Activated CD4-positive, alpha-beta T cell treated with anti-CD3 and anti-CD28 coated beads, Interleukin-10, Interleukin-2, amounts not matched to agents 100 ng/mL and 50 ng/mL, durations not matched to agents 16 hours and 8 hours (primary cell): ENCODE data around the gene RFX2.
"Not testable (repeated sequence)": the region's sequence is repeated elsewhere in the genome, so short reads cannot be mapped to it uniquely, and the experiment has no call there.

Experiments
- DNase-seq: peaks from one replicate; pipeline ENCODE4 v3.0.0-alpha.2; 2020

The RFX2 gene

DNA sequence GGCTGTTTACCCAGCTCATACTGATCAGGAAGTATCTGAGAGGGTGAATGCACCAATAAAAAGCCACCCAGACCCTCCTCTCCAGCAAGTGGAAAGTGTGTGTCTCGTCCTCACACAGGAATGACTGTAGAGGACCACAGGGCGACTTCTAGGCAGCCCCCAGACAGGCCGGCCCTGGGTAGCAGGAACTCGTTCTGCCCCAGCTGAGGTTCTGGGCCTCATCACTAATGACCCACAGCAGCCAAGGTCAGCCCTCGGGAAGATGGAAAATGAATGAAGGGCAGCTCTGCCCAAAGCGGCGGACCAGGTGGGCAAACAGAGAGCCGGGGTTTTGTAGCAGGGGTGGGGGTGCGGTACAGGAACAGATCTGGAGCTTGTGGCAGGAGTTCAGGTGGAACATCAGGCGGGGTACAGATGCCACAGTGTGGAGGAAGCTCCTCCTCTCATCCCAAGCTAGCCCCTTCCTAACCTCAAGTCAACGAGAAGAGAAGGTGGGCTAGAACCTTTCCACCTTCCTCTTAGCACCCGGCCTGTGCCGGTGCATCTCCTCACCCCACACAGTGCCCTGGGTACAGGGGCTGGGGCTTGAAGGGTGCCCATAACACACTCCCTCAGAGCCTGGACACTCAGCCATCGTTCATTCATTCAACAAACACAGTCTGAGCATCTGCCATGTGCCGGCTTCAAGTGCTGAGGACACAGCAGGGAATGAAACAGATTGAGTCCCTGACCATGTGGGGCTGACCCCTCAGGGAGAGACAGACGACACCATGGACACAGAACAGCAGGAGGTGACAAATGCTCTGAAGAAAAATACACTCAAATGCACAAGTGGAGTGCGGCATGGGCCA, 36.2 kb downstream of the RFX2 start:
- DNase-seq = no peak

DNA sequence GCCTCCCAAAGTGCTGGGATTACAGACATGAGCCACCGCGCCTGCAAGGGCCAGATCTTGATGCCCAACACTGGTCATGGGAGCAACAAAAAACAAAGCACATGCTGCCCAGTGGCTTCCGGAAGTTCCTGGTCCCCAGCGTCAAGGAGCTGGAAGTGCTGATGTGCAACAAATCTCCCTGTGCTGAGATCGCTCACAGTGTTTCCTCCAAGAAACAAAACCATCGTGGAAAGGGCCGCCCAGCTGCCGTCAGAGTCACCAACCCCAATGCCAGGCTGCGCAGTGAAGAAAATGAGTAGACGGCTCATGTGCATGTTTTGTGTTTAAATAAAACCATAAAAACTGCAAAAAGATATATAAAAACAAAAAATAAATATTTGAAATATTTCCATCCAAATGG, 37.1 kb downstream of the RFX2 start:
- not testable (repeated sequence) for DNase-seq

DNA sequence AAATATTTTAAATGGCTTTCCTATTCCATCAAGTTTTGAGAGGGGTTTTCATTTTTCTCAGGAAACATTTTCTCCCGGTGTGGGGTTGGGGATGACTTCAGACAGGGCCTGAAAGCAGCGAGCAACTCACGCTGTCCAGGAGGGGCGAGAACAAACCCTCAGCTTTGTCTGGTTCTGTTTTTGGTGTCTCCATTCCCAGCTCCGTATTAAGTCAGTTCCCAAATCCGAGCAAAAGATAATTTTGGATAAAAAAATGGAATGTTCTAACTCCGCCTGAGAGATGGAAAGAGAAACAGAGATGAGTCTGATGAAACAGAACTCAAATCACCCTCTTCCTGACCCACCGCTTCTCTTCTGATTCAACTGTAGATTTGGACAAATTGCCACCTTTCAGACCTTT, 38.4 kb downstream of the RFX2 start:
- no peak for DNase-seq

DNA sequence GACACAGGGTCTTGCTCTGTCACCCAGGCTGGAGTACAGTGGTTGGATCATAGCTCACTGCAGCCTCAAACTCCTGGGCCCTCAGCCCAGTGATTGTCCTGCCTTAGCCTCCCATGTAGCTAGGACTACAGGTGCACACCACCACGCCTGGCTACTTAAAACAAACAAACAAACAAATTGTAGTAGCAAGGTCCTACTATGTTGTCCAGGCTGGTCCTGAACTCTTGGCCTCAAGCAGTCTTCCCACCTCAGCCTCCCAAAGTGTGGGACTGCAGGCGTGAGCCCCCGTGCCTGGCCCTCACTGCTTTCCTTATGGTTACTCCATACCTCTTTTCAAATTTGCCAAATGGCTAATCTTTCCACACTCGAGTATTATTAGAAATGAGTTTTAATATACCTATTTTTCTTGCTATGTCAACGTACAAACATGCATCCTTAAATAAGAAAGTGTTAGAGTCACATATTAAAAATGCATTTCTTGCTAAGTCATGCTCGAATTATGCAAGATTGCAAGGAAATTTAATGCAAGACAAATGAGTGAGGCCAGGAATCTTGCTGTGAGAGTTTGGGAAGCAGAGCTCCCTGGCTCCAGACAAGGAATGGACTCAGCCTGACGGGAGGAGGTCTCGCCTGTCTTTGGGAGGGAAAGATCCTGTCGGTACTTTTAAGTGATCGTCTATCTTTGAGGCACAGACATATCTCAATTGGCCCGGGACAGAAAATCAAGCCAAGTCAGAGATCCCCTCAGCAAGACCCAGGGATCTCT, 39.4 kb downstream of the RFX2 start:
- no peak for DNase-seq

DNA sequence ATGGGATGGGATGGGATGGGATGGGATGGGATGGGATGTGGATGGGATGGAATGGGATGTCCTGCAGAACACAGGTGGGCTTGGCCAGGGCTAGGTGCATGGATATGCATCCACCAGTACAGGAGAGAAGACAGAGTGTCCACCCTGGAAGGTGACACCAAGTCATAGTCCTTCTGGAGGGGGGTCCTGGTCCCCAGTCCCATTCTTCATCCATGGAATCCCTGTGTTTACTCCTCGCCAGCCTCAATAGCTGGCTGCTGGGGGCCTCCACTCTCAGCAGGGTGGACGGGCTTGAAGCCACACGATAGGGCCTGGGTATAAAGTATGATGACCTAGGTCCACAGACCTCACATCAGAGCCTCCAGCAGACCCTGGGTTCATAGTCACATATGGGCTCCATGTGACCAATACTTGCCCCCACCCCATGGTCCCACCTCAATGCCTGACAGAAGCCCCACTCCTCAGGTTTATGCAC, 40.1 kb downstream of the RFX2 start:
- no peak for DNase-seq

DNA sequence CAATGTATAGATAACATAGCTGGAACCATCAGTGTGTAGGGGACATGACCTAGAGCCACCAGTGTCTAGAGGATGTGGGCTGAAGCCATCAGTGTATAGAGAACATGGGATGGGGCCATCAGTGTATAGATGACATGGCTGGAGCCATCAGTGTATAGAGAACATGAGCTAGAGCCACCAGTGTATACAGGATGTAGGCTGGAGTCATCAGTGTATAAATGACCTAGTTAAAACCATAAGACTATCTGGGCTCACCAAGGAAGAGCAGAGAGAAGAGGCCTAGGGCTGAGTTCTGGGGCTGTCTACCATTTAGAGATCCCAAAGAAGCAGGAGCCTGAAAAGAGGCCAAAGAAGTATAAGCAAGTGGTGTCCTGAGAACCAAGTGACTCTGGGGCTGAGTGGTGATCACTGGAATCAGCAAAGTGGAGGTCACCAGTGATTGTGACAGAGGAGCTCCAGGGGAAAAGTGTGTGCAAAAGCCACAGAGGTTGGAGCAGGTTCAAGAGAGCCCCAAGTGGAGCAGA, 41.0 kb downstream of the RFX2 start:
- no peak for DNase-seq

DNA sequence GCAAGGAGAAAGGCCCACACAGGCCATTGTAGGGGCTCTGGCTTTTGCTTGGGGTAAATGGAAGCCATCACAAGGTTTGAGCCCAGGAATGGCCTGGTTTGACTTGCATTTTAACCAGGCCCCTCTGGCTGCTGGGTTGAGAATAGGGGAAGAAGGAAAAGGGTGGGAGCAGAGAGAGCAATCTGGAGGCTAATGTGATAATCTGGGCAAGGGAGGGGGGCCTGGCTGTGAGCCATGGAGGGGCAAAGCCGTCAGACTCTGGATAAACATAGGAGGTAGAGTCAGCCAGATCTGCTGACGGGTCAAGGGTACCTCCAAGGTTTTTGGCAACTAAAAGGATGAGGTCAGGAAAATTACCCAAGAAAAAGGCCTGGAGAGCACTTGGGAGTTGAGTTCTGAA, 41.6 kb downstream of the RFX2 start:
- no peak for DNase-seq

DNA sequence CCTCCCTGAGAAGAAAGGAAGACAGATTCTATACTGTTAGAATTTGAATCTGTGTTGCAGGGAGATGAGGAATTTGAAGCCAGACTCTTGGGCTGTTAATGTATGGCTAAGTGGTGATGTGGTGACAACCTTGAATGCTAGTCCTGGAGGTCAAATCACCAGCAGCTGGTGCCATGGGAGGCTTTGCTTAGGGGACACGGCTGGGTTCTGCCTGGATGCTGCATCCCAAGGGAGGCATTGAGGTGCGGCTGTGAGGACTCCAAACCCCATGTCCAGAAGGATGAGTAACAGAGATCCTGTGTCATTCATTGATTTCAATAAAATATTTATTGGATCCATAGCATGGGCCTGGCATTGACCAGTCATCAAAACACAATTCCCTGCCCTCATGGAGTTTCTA, 42.3 kb downstream of the RFX2 start:
- DNase-seq = no peak

DNA sequence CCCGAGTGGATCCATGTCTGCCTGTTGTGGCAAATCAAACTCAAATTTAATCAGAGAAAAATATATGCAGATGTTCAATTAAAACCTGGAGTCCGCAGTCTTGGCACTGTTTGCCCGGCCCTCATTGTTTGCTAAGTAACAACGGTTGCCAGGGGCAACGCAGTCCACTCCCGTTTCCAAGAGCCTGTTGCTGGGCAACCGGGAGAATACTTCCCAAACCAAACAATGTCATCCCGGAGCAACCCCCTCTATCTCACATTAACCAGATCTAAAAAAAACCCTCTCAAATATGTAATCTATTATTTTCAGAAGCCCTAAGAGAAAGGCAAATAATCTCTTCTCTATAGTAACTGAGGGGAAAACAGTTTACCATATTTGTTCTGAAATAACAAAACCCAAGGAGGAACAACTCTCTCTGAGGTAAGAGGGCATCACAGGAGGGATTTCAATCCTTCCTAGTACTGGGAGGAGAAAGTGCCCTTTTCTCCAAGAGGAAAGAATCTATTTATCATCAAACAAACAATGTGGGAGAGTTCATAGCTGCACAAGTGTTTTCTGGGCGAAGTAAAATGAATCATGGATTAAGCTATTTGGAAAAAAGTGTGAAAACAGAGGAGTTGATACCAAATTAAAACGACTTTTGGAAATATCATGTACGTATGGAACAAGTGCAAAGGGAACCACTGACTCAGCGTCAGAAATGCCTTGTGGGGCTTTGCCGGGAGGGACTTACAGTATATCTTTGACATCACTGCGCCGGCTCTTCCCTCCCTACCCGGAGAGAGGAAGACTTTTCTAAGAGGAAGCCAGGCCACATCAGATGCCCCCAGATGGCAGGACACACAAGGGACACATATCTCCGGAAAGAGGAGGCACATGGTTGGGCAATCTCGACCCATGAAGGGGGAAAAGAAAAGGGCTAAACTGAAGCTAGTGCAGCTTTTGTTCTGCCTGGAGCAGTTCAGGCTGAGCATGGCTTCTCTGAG, 43.3 kb downstream of the RFX2 start:
- no peak for DNase-seq

DNA sequence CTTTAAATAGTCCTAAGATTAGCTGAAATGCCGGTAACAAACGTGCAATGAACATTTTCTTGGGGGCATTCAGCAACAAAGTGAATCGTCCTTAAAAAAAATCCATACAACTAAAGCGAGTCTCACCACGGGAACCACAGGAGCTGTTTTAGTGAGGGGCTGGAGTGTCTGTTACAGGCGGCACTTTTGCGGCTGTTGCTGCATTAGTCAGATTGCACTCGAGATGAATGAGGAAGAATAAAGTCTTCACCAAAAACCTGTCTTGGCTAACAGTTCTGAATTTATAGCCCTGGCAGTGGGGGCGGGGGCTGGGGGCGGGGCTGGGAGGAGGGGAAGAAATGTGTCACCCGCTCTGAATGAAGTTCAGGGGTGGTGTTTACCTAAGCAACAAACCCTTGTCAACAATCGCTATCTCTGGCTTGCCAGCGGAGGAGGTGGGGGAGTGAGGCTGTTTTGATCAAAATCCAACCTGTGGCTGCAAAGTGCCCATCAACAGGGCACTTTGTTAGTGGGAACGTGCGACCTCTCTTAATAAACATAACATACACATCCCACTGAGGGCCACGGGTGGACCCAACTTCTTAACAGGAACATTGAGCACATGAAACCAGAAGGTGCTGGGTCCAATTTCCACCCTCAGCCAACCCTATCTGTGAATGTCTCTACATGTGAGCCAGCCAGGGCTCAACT, 44.5 kb downstream of the RFX2 start:
- DNase-seq = peak; percentile 62

DNA sequence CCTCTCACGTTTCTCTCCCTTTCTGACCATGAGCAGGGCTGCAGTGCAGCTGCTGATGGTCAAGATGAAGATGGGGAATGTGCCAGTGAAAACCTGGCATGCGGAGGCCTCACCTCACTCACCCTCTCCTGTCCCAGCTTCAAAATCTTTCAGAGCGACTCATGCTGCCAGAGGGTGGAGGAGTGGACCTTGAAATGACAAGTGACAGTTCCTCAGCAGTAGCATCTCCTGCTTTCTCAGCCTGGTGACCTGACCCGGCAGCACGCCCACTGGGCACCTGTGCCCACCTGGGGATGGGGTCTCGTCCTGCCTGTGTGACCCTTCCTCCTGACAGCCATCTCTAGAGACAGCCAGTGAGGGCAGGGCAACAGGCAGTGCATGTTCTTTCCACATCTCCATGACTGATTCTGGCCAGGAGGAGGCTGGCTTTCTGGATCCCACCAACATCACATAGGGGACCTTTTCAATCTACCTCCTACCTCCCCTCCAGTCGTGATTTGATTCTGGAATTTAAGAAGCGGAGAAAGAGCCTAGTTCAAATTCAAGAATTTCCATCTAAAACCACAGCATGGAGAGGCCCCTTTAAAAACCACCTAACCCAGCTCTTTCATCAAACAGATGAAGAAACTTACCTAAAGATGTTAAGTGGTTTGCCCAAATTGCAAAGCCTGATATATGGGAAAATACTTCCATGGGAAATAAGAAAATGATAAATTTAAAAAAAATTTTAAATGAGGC, 45.8 kb downstream of the RFX2 start:
- DNase-seq = no peak

DNA sequence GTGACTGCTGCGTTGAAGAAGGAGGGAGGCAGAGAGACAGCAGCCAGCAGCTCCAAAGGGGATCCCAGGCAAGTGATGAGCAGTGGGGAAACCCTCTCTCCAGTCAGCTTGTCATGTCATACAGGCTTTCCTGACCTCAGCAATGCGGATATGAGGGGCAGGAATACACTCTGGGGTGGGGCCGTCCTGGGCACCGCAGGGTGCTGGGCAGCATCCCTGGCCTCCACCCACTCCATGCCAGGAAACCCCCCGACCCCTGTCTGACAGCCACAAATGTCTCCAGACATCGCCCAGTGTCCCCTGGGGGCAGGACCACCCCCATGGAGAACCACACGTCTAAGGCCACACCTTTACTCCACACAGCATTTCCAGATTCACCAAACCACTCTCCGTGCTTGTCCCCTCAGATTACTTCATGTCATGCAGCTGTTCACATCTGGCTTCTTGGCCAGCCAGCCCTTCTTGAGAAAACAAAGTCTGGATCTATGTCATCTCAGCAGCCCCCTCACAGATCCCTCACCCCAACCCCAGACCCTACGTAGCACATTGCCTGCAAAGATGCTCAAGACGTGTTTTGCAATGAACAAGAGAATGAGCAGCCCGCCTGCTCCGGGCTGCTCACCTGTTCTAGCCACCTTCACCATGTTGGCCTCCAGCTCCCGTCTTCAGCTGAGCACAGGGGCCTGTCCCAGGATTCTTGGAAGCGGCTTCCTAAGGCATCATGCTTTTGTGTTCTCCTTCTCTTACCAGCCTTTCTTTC, 46.5 kb downstream of the RFX2 start:
- no peak for DNase-seq

DNA sequence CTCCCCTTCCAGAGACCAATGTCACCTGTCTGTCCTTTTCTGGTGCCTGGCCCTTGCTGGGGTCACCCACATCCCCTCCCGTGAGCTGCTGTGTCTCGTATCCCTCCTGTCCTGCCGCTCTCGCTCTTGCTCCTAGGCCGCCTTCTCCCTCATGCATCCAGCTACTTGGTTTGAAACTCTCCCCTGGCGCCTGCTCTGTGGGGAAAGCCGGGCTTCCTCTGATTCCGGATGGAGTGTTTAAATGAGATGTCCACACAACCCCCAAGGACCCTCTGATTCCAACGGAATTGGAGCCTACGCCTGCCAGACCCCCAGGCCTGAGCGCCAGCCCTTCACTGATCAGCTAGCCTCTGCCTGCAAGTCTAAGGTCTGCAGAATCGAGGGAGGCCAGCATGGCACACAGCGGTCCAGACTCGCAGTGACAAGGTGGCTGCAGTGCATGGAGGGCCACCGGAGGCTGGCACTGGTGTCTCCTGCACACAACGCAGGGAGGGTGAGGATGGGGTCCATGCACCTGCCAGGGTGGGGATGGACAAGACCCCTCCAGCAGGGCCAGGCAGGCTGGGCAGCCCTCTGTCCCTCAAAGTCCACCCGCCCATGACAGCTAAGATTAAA, 47.2 kb downstream of the RFX2 start:
- no peak for DNase-seq

DNA sequence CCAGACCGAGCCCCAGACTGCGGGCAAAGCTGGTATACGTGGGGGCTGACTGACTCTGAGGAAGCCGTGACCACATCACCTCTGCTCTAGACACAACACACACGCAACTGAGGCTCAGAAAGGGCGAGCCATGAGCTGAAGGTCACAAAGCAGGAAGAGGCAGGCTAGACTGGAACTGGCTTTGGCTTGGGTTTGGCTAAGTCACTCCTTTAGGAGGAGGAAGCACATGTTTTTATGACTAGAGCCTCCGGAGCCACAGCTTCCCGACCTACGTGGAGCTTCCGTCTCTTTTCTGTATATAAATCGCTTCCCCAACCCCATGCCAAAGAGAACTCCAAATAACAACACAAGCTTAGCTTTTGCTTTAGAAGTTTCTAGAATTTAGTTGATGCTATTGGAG, 48.0 kb downstream of the RFX2 start:
- peak; percentile 52 for DNase-seq

DNA sequence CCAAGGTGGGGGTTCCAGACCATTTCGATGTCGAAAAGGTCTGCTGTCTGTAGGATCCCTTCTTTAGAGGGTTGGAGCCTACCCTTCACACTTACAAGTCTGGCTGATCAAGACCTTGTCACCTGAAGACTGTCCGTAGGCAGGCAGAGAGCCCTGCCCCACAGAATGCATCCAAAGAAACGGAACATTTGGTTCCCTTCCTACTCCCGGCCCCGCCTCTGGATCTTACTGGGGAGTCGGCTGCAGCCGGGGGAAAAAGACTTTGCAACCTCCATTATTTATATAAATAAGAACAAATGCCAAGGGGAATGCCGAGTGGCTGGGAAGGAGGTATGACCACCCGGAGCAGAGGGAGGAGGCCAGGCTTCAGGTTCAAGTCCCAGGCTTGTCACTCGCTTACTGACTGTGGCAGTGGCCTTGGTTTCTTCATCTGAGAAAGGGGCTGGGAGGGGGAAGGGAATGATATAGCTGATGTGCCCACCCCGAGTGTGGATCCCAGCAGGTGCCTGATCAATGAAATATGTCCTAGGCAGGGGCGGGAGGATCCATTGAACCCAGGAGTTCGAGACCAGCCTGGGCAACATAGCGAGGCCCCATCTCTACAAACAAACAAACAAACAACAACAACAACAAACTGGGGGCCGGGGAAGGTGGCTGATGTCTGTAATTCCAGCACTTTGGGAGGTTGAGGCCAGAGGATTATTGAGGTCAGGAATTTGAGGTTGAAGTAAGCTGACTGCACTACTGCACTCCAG, 48.7 kb downstream of the RFX2 start:
- no peak for DNase-seq

DNA sequence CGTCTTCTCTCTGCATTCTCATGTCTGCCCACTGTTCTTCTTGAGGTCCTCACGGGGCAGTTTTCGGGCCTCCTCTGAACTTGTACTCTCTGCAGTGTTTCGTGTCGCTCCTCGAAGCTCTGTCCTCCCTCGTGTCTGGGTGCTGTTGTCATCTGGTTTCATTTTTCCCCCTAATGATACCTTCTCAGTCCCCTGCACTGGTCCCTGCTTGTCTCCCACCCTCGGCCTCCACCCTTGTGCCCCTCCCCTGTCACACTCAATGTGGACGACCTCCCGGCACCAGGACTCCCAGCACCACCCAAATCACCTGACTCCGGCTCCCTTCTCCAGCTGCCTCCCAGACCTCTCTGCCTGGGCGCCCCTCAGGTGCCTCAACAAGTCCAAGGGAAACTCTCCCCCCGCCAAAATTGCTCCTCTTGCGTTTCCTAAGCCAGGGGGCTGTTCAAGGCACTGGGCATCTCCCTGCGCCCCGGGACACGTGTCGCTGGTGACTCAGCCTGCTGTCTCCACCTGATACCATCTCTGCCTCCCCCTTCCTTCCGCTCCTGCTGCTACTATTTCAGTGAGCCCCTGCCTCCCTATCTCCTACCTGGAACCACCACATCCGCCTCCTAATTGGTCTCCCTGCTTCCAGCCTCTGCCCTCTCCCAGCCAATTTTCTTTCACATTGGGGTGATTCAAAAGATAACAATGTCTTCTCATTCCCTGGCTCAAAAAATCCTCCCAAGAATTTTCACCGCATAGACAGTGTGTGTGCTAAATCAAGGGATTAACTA, 49.5 kb downstream of the RFX2 start:
- DNase-seq = peak; percentile 53

DNA sequence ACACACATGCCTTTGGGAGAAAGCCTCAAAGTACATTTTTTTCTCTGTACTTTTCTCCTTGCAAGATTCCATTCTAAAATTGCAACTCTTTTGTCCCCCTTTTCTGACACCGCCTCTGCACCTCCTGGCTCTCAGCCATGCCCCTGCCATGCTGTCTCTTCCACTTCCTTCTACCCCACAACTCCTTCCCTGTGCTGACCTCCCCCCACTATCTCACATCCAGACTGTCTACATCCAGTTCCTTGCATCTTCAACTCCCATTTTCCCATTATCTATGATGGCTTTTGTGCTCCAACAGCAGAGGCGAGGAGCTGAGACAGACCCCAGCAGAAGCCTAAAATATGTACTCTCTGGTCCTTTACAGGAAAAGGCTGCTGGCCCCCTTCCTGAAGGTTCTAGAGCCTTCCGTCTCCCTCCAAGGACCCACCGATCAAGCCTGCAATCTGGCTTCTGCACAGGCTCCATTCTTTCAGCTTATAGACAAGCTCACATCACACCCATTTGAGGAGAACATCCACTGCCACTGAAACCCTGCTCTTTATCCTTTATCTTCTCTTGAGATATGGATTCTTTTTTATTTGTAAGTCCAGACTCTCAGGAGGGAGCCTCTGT, 50.2 kb downstream of the RFX2 start:
- no peak for DNase-seq

DNA sequence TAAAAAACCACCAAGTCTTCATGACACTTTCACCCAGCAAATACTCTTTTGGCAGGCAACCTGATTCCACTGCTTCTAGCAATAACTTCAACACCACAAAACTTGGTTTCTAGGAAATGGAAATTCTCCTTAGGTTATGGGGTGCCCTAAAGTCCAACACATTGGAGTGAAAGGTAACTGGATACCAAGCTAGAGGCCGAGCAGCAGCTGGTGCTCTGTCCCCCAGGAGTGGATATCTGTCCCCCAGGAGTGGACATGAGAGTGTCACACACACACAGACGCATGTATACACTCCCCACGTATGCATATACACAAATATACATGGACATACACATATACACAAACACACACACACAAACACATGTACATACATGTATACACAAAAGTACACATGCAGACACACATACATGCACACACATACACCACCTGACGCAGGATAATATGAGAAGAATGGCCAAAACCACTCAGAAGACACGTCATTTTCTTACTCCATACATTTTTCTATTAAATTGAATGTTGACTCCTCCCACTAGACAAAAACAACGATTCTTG, 50.8 kb downstream of the RFX2 start:
- no peak for DNase-seq
